HG02610 (cell line): Measurements from ENCODE around the gene ATP13A3.

Experiments used
- ATAC-seq: cut with Tn5 transposase; IDR thresholded peaks from one replicate; pipeline ENCODE4 v1.9.1; 2021; ENCODE audit warnings: mild to moderate bottlenecking, moderate library complexity; ENCODE audit not compliant: unreplicated experiment

ATP13A3 gene

DNA sequence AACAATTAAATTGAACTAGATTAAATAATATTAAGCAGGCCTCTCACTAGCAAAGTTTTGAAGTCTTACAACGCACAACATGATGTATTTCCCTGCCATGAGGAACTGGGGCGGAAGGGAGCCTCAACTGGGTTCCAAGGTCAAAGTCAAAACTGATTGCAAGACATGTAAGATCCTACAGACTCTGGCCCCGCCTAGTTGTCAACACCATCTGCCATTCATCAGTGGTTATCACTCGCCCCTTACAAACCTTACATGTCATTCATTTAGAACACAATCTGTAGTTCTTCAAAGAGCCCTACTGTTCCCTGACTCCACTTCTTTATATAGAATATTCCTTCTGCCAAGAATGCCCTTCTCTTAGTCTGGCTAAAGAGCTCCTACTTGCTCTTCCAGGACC, 10.0 kb downstream of the ATP13A3 start:
- no peak for ATAC-seq

GRCh38 chr3:194475978-194476377, 10.8 kb downstream of the ATP13A3 start:
- ATAC-seq = no peak

DNA sequence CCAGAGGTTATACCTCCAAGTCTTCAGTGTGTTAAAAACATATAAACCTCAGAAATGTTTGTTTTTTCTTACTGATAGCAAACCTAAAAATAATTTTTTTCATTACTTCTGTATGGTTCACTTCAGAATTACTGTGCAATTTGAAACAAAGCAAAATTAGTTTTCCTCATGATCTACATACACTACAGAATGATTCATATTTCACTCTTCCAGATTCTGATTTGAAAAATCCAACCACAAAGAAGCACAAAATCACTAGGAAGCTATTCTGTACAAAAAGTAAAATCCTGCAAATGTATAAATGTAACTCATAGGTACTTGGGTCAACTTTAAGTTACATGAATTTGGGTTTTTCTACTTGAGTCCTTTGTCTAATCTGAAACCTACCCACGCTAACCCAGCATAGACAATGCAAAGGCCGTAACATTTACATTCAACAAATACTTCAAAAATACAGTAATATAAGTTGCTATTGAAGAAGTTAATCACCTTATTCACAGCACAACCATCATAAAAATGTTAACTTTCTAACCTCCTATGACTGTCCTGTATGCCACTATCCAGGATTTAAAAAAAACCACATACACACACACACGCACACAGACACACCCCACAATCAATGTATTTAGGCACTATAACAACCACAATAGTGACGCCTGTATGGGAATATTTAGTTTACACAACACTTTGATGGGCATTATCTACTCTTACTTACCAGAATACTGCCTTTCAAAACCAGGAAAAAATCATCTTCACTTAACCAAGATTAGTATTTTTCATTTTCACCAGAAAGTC, 11.5 kb downstream of the ATP13A3 start:
- ATAC-seq = no peak

DNA sequence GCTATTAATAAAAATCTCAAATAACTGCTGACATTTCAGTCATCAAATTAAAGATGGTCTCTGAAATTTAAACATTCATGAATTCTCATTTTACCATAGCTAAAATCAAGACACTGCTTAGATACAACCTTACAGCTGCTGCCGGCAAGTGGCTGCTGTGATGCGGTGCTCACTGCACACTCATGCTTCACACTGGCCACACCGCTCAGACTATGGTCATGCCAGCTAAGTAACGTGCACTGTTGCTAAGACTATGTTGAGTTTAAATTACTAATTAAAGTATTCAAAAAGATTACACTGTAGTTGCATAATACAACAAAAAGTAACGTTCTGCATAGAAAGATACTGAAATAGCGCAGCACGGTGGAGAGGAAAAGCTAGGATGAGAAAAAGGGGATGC, 12.1 kb downstream of the ATP13A3 start:
- ATAC-seq = no peak

DNA sequence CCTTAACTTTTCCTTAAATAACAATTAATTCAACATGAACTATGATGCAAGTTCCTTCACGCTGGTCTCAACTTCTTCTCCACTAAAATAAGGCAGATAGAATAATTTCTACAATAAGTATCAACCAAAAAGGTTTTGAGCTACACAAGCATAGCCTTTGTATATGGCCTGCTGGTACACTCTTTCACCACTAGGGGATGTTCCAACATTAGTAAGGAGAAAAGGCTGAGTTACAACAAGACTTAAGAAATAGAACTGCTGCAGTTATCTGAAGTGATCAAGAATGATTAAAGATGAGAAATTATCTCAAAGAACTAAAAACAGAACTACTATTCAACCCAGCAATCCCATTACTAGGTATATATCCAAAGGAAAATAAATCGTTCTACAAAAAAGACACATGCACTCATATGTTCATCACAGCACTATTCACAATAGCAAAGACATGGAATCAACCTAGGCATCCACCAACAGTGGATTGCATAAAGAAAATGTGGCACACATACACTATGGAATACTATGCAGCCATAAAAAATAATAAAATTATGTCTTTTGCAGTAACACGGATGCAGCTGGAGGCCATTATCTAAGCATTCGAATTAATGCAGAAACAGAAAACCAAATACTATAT, 14.4 kb downstream of the ATP13A3 start:
- peak; percentile 77 for ATAC-seq

GRCh38 chr3:194471863-194472262, 14.9 kb downstream of the ATP13A3 start:
- ATAC-seq = no peak

- ATAC-seq = no peak
These were observed 16.2 kb downstream of the ATP13A3 start for GRCh38 chr3:194470615-194471014.

DNA sequence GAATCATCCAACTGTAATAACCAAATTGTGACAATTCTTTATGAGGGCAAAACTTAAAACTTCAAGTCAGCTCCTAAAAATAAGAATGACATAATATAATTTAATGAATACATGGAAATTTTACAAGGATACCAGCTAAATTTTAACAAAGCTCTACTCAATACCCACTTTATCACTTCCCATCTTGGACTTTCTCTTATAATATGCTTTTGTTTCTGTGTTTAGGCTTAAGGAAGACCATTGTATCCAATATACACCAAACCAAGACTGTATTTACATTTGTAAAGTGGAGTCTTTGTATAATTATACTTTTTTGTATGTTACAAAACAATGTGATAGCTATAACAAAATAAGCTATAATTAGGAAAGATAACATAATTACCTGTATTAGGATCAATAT, 16.8 kb downstream of the ATP13A3 start:
- no peak for ATAC-seq

DNA sequence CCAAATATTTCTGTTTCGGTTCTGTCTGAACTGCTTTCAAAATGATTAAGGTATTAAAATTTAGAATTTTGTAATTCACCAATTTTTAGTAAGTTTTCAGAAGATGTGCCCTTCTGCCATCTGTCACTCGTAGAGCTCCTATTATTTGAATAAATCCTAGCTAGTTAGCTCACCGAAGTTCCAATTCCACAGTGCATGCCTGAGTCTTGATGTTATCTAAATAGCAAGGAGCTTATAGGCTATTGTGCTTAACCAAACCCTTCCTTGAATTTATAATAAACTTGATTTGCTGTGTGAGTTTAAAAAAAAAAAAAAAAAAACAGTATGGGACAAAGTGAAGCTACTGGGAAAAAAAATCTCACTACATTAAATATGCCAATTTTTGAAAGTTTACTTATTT, 18.7 kb downstream of the ATP13A3 start:
- ATAC-seq = no peak

DNA sequence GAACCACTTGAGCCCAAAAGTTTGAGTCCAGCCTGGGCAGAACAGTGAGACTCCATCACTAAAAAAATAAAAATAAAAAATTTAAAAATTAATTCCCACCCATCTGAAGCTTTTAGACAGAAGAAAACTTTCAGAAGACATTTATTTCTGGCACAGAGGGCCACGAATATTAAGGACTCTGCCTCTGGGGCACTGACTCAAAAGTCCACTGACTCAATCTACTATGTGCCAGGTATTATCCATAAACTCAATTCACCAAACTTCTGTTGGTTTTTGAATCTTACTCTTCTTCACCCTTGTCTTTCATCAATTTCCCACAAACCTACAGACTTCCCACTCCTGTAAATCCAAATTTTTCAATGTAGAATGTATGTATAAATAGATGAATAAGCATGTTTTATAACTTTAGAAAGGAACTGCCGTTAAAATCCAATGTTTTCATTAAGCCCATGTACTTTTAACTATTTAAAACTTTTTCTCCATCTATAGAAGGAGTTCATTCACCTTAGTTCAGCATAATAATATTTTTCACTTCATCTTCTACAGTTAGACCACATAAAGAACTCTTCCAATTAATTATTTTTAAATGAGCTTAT, 19.9 kb downstream of the ATP13A3 start:
- no peak for ATAC-seq

DNA sequence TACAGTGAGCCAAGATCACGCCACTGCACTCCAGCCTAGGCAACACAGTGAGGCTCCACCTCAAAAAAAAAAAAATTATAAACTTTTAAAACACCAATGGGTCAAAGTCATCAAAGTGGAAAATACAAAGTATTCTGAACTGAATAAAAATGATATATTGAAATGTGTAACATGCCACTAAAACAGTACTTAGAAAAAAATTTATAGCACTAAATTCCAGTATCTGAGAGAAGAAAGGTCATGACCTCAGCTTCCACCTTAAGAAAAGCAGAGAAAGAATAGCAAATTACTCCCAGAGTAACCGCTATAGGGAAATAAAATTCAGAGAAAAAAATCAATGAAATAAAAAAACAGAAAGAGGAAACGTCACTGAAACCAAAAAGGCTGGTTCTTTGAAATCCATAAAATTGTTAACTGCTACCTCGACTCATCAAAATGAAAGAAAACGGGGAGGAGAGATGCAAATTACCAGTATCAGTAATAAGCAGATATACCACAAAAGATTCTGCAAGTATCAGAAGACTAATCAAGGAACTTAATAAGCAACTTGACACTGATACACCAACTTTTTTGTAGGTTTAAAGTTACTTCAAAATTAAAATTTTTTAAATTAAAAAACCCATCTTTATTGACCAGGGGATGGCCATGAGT, 20.8 kb downstream of the ATP13A3 start:
- ATAC-seq = no peak

DNA sequence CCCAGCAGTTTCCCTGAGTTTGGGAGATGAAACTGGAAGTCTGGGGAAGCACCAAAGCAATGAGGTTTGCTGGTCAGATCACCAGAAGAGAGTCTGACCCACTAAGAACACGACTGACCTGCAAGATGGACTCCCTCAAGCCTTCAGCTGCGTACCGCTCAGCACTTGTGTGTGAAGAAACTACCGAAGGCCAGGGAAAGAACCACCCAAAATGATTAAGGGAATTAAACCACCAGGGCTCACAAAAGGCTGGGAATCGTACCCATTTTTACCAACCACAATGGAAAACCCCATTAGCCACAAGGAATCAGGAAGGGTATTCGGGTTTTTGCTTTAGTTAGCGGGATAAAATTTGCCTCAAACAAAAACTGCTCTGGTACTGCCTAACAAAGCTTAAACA, 21.6 kb downstream of the ATP13A3 start:
- ATAC-seq = no peak

- no peak for ATAC-seq
These were observed 22.1 kb downstream of the ATP13A3 start for GRCh38 chr3:194464692-194465091.

DNA sequence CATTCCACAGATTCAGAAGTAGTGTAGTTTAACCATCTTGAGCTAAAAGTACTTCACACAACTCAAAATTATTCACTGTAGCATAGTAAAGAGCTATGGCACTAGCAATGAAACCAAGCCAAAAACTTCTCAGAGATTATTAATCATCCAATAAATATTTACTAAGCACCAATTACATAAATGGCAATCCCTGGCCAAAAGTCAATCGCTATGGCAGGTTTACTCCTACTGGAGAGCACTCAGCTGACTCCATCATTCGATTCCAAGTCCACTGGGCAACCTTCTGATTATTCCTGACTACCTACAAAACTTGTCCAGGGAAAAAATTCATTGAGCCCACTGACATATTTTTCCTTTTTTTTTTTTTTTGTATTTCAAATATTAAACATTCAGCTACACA, 23.9 kb downstream of the ATP13A3 start:
- no peak for ATAC-seq

- ATAC-seq = no peak
These were observed 26.2 kb downstream of the ATP13A3 start for GRCh38 chr3:194460566-194460965.

DNA sequence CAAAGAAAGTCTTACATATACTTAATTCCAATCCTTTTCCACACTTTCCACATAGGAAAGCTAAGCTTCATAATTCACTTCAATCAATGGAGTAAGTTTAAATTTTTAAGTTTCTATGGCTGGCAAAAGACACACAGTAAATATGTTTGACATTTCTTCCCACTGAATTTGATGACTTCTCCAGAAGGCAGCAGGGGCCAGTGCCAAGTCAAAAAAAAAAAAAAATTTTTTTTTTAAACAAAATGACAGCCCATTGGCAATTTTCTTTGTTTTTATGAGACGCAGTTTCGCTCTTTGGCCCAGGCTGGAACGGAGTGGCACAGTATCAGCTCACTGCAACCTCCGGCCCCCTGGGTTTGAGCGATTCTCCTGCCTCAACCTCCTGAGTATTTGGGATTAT, 28.7 kb downstream of the ATP13A3 start:
- no peak for ATAC-seq

- ATAC-seq = no peak
These were observed 31.3 kb downstream of the ATP13A3 start for GRCh38 chr3:194455481-194455880.

DNA sequence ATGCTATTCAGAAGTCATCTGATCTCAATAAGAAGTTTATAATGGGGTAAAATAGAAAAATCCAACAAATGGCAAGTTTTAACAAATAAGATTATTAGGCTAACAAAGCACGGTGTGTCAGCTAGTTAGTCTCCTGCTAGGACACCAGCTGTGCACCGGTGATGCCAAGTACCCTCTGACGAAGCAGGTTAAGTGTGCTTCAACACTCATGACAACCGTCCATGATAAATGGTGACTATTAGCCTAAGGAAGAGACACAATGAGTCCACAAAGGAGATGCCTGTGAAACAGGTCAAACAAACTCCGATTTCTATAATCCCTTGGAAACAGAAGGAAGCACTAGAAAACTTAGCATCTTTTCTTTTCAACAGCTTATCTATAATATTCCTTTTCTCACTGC, 36.5 kb downstream of the ATP13A3 start:
- no peak for ATAC-seq

GRCh38 chr3:194449913-194450312, 36.9 kb downstream of the ATP13A3 start:
- no peak for ATAC-seq

- no peak for ATAC-seq
These were observed 39.1 kb downstream of the ATP13A3 start for GRCh38 chr3:194447657-194448056.

DNA sequence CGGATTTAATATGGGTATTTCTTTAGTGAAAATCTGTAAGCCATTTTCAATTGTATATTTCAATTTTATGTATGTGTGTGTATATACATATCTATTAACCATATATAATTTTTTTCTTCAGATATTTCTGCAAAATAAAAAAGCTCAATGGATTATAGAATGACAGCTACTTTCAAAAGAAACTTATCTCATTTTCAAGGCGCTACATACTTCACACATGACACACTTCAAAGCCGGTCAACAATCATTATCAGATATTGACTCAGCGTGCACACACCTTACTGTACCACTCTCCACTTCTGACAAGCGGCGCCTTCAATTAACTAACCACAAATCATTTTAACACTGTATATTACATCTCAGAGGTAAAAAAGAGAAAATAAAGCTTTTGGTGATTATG, 39.6 kb downstream of the ATP13A3 start:
- no peak for ATAC-seq

- ATAC-seq = no peak
These were observed 40.0 kb downstream of the ATP13A3 start for GRCh38 chr3:194446754-194447153.
